GM18511 (cell line): ENCODE measurements around the gene THNSL1.
A peak's percentile ranks its signal among the peaks of the same experiment; 100 is the strongest.

Source experiments
- ATAC-seq: cut with Tn5 transposase; IDR thresholded peaks from one replicate; pipeline ENCODE4 v1.9.1; 2021; ENCODE audit warnings: mild to moderate bottlenecking, moderate library complexity; ENCODE audit not compliant: unreplicated experiment

Gene THNSL1

DNA sequence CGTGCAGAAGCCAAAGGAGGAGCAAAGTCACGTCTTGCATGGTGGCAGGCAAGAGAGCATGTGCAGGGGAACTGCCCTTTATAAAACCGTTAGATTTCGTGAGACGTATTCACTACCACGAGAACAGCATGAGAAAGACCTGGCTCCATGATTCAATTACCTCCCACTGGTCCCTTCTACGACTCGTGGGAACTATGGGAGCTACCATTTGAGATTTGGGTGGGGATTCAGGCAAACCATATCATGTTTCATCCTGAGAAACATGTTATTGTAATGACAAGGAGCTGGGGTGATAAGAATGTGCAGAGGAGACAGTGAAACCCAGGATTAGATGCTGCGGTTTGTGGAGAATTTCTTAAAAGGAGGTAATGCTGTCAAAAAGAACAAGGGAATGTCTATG lies 34.0 kb downstream of the THNSL1 start:
- no peak for ATAC-seq

DNA sequence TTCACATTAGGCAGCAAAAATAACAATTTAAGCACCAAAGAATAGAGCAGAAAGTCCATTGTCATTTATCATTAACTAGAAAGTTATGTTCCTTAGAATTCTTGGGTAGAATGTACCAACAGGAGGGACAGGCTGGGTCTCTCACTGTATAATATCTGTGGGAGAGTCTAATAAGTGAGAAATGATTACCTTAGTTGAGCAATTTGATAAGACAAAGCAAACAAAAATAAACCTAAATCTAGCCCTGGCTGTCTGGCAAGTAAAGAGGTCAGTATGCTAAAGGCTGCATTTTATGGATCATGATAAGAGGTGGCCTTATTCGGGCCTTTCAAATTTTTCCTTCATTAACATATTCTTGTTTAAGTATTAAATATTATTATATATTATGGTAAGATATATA lies 35.6 kb downstream of the THNSL1 start:
- no peak for ATAC-seq

- no peak for ATAC-seq
These were observed 40.3 kb downstream of the THNSL1 start for GRCh38 chr10:25056726-25057125.

GRCh38 chr10:25057886-25058285 lies 41.5 kb downstream of the THNSL1 start:
- no peak for ATAC-seq

GRCh38 chr10:25059990-25060389 lies 43.6 kb downstream of the THNSL1 start:
- no peak for ATAC-seq

DNA sequence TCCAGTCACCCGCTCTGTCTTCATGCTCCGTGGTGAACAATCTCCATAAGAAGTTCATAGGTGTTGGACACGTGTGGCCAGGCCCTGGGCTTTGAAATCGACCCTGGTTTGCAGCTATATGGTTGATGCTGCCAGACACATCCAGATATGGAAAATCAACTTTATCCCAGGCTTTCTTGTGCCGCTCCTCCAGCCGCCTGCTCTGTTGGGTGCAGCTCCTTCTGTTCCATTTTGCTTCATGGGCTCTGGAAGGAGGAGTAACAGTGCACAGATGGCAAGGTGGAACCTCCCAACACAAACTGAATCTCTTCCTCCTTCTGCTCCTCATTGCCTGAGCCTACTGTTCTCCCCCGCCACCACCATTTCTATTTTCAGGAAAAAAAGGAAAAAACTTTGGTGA lies 44.7 kb downstream of the THNSL1 start:
- no peak for ATAC-seq

- ATAC-seq = peak; percentile 11
These were observed 45.5 kb downstream of the THNSL1 start for GRCh38 chr10:25061711-25062449.

GRCh38 chr10:25063157-25063556 lies 46.7 kb downstream of the THNSL1 start:
- no peak for ATAC-seq

DNA sequence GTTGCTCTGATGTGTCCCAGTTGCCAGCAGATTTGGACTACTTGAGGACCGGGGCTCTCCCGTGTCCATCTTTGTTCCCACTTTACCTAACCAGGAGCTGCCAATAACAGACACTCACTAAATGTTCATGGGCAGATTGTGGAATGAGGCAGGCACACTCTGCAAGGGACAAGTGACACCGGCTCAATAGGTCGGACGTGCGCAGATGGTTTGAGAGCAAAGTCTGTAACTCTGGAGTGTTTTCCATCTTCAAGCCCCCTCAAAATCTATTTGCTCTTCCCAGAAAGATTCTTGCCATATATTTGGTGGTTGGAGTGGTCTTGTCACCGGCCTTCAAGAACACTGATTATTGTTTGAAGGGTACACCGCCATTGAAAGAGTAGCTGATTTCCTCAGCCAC lies 47.2 kb downstream of the THNSL1 start:
- ATAC-seq = no peak

DNA sequence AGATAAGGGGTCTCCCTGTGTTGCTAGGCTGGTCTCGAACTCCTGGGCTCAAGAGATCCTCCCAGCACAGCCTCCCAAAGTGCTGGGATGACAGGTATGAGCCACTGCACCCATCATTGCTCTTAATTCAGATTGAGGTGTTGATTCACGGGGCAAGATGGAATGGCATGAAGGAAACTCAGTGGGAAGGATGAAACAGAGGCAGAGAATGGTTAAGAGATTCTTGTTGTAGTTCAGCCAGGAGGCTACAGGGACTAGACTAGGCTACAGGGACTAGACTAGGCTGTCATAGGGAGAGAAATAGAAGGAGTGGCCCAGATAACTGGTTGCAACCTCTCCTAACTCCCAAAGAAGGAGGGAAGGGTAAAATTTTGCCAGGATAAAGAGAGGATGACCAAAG lies 48.0 kb downstream of the THNSL1 start:
- ATAC-seq = no peak

- ATAC-seq = no peak
These were observed 49.5 kb downstream of the THNSL1 start for GRCh38 chr10:25065761-25066476.

- no peak for ATAC-seq
These were observed 52.0 kb downstream of the THNSL1 start for GRCh38 chr10:25068152-25069058.

DNA sequence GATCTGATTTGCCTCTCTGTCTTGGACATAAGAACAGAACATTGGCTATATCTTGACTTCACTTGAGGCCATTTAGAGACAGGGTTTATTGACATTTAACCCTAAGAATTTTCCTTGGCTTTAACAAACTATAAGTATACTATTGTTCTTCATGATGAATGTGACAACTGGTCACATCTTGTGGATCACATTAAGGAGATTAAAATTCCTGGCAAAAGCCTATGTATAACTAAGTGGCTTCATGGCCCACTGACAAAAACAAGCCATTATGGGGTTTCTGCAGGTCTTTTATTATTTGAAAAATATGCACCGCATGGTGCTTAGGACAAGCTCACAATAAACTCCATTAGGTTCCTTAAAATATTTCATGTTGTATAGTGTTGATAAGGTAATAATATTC lies 54.8 kb downstream of the THNSL1 start:
- no peak for ATAC-seq

GRCh38 chr10:25072786-25073185 lies 56.4 kb downstream of the THNSL1 start:
- ATAC-seq = no peak

DNA sequence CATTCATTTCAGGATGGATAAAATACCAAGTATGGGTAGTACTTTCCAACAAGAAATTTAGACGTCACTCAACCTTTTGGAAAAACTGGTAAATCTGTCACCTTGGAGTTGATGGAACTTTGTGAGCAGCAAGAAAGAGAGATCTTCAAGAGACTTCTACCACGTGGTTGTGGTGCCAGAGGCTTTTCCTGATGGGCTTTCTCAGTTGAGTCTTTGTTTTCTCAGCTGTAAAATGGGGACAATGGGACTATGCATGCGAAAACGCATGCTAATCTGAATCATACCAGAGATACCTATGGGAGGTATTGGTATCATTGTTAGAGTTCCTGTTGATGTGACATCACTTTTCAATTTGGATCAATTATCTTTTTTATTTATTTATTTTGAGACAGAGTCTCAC lies 59.4 kb downstream of the THNSL1 start:
- no peak for ATAC-seq
